ENCODE measurements around the gene ADRA2B.

The ADRA2B gene

DNA sequence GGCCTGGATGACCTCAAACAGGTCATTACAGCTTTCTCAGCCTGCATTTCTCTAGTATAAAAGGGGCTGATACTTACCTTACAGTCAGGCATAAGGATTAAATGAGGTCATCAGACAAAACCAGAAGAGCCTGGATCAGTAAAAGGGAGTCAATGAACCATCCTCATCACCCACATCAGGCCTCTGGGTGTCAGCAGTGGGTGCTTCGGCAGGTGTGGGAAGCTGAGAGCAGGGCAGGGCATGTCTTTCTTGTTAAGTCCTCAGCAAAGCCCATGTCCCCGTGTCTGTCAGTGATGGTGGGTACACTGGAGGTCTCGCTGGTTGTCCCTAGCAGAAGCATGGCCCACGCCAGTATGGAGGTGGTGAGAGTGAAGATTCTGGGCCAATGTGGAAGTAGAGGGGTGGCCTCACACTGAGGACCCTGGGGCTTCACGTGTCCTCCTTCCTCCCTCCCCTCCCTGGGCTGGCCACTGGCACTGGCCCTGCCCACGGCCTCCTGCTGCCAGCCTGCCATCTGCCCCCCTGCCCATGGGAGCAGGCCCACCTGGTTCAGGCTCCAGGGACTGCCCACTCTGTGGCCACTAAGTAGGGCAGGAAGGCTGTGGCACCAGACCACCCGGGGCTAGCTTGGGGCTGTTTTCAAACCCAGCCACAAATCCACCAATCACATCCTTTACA lies 4.4 kb downstream of the ADRA2B start:
- no peaks in the 10 kb centered on the region for H3K9me3 Mint-ChIP-seq
- H3K36me3 Mint-ChIP-seq (ENCODE audit: low read depth) = no peaks in the 10 kb centered on the region
- intact Hi-C loops (cut with micrococcal nuclease) = no loop called here
- H3K27me3 Mint-ChIP-seq = peaks cover 72% of the 10 kb centered on the region
- peaks cover 11% of the 10 kb centered on the region for H3K4me1 Mint-ChIP-seq (ENCODE audit: low read depth)
- no peak overlapping the region for H3K27ac Mint-ChIP-seq
- no peak overlapping the region for H3K4me3 Mint-ChIP-seq

DNA sequence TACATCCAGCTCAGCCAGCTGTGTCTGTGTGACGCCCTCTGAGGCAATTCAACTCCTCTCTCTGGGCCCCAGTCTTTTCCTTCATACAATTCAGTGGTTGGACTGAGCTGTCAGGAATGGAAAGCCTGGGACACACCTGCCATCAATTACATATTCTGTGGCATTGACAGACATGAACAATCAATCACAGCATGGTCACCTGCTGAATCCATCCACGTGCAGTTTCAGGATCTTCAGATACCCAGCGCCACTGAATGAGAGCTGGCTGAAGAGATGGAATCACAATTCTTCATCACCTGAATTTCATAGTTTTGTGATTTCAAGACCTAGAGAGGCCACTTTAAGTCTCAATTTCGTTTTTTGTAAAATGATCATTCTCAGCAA lies 5.1 kb downstream of the ADRA2B start:
- peaks cover 4% of the 10 kb centered on the region for H3K9me3 Mint-ChIP-seq
- intact Hi-C loops (cut with micrococcal nuclease) = no loop called here
- peaks cover 8% of the 10 kb centered on the region for H3K4me1 Mint-ChIP-seq (ENCODE audit: low read depth)
- peaks cover 73% of the 10 kb centered on the region for H3K27me3 Mint-ChIP-seq
- H3K27ac Mint-ChIP-seq = no peak overlapping the region
- H3K4me3 Mint-ChIP-seq = no peak overlapping the region
- H3K36me3 Mint-ChIP-seq (ENCODE audit: low read depth) = no peaks in the 10 kb centered on the region

DNA sequence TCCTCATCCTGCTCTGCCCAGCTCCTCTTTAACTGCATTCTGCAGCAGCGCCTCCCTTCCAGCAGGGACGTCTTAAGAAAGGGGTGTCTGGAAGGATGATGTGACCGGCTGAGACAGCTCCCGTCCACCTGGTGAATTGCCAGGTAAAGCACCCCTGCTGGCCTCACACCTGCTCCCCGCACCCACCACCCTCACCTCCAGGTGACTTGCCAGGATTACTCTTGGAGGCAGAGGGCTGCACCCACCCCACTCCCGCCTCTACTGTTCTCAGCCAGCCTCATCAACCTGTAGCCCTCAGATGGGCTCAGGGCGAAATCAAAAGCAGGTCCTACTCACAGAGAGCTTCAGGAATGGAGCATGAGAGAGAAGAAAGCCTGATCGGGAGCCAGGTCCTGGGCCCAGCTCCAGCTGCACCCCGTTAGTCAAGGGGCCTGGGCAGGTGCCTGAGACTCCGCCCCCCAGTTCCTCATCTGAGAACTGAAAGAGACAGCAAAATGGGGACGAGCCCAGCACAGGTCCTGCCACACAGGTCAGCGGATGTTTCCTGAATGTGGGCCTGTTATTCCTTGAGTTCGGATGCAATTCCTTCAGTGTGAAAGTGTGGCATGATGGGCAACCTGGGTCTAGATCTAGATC lies 5.6 kb downstream of the ADRA2B start:
- peaks cover 9% of the 10 kb centered on the region for H3K9me3 Mint-ChIP-seq
- H3K27ac Mint-ChIP-seq = no peak overlapping the region
- H3K4me1 Mint-ChIP-seq (ENCODE audit: low read depth) = peaks cover 3% of the 10 kb centered on the region
- H3K36me3 Mint-ChIP-seq (ENCODE audit: low read depth) = peaks cover under 1% of the 10 kb centered on the region
- H3K4me3 Mint-ChIP-seq = no peak overlapping the region
- intact Hi-C loops (cut with micrococcal nuclease) = no loop called here
- peaks cover 68% of the 10 kb centered on the region for H3K27me3 Mint-ChIP-seq

DNA sequence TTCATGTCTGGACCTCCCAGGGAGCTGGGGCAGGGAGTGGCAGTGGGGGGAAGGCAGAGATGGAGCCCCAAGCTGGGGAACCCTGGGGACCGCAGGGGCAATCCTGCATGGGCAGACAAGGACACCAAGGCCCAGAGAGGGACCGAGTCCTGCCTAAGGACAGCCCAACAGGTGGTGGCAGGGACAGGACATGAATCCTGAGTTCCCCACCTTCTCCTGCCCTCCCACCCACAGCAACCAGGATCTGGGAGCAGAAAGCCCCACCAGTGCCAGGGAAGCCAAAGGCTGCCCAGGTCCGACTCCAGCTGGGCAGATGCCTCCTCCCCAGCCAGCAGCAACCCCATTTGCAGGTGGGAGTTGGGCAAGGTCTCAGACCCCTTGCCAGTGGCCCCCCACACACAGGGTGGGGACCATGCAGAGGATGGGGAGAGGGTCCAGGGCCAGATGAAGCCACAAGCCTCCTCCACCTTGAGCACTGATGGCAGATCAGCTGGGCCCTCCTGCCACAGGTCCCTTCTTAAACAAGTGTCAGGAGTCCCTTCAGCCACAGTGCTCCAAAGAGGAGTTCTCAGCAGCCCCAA lies 6.3 kb downstream of the ADRA2B start:
- peaks cover 8% of the 10 kb centered on the region for H3K36me3 Mint-ChIP-seq (ENCODE audit: low read depth)
- H3K27me3 Mint-ChIP-seq = peaks cover 61% of the 10 kb centered on the region
- no peak overlapping the region for H3K4me3 Mint-ChIP-seq
- H3K9me3 Mint-ChIP-seq = peaks cover 16% of the 10 kb centered on the region
- no peak overlapping the region for H3K27ac Mint-ChIP-seq
- peaks cover 2% of the 10 kb centered on the region for H3K4me1 Mint-ChIP-seq (ENCODE audit: low read depth)
- intact Hi-C loops (cut with micrococcal nuclease) = no loop called here

DNA sequence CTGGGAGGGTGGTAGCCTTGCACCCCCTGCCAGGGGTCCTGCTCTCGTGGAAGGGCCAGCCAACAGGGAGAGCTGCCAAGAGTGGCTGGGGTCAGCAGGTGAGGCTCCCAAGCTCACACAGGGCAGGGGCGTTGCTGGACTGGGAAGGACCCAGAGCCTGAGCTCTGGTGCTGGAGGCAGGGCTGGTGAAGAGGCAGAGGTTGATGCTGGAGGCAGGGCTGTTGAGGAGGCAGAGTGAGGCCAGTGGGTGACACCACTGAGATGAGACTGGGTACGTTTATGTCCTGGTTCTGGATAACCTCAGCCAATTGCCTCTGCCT lies 7.0 kb downstream of the ADRA2B start:
- peaks cover 9% of the 10 kb centered on the region for H3K4me1 Mint-ChIP-seq (ENCODE audit: low read depth)
- peaks cover 9% of the 10 kb centered on the region for H3K36me3 Mint-ChIP-seq (ENCODE audit: low read depth)
- H3K27ac Mint-ChIP-seq = no peak overlapping the region
- H3K27me3 Mint-ChIP-seq = peaks cover 55% of the 10 kb centered on the region
- intact Hi-C loops (cut with micrococcal nuclease) = no loop called here
- H3K4me3 Mint-ChIP-seq = no peak overlapping the region
- H3K9me3 Mint-ChIP-seq = peaks cover 22% of the 10 kb centered on the region

- Mint-ChIP-seq H3K27me3 (peaks cover 50% of the 10 kb centered on the region), H3K27ac (no peak overlapping the region), H3K4me1 (ENCODE audit: low read depth) (peaks cover 15% of the 10 kb centered on the region), H3K9me3 (peaks cover 22% of the 10 kb centered on the region), H3K36me3 (ENCODE audit: low read depth) (peaks cover 9% of the 10 kb centered on the region), H3K4me3 (no peak overlapping the region)
- intact Hi-C loops (cut with micrococcal nuclease) = no loop called here
Observed at GRCh38 chr2:96108541-96109360, 7.6 kb downstream of the ADRA2B start.

- H3K27ac Mint-ChIP-seq = no peak overlapping the region
- H3K4me3 Mint-ChIP-seq = no peak overlapping the region
- peaks cover 22% of the 10 kb centered on the region for H3K9me3 Mint-ChIP-seq
- H3K4me1 Mint-ChIP-seq (ENCODE audit: low read depth) = peaks cover 21% of the 10 kb centered on the region
- peaks cover 9% of the 10 kb centered on the region for H3K36me3 Mint-ChIP-seq (ENCODE audit: low read depth)
- H3K27me3 Mint-ChIP-seq = peaks cover 46% of the 10 kb centered on the region
- intact Hi-C loops (cut with micrococcal nuclease) = no loop called here
Observed at GRCh38 chr2:96108151-96108540, 8.2 kb downstream of the ADRA2B start.

DNA sequence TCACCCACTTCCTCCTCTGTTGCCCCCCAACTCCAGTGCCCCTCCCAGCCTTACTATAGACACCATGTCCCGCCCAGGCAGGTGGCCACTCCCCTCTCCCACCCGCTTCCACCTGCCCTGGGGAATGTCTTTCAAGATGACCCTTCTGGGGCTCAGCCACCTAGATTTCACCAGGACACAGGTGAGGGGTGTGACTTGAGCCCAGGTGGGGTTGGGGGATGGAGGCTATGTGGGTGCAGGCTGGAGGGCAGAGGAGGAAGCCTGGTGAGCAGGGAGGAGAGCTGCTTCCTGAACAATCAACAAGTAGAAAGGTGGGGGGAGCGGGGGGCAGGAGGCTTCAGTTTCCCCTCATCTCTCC lies 8.7 kb downstream of the ADRA2B start:
- H3K4me3 Mint-ChIP-seq = no peak overlapping the region
- no peak overlapping the region for H3K27ac Mint-ChIP-seq
- H3K9me3 Mint-ChIP-seq = peaks cover 22% of the 10 kb centered on the region
- intact Hi-C loops (cut with micrococcal nuclease) = no loop called here
- H3K4me1 Mint-ChIP-seq (ENCODE audit: low read depth) = peaks cover 24% of the 10 kb centered on the region
- H3K27me3 Mint-ChIP-seq = peaks cover 44% of the 10 kb centered on the region
- peaks cover 9% of the 10 kb centered on the region for H3K36me3 Mint-ChIP-seq (ENCODE audit: low read depth)

DNA sequence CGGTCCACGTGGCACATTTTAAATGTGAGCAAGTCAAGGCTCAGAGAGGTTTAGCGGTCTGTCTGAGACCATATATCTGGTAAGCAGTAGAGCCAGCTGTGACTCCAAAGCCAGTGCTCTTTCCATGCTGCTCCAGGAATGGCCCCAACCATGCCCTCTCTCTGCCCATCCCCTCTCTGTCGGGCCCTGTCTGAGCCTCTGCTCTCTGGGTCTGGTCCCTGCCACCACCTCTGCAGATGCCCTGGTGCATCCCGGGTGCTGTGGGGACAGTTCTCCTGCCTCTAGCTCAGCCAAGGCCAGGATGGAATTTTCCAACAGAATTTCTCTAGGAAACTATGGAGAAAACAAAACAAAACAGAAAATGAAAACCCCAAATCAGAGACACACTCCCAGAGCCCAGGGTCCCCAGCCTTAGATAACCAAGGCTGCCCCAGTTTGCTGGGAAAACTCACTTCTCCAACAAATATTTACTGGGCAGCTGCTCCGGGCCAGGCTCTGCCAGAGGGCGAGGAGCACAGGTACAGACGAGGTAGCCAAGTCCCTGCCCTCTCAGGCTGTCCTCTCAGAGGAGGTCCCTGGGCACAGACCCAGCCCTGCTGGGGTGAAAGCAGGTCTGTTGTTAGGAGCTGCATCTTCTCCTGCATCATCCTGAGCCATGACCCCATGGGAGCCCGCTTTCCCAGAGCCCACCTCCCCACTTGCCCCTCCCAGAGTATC lies 9.2 kb downstream of the ADRA2B start:
- peaks cover 24% of the 10 kb centered on the region for H3K4me1 Mint-ChIP-seq (ENCODE audit: low read depth)
- H3K9me3 Mint-ChIP-seq = peaks cover 22% of the 10 kb centered on the region
- no peak overlapping the region for H3K27ac Mint-ChIP-seq
- intact Hi-C loops (cut with micrococcal nuclease) = no loop called here
- H3K4me3 Mint-ChIP-seq = no peak overlapping the region
- peaks cover 9% of the 10 kb centered on the region for H3K36me3 Mint-ChIP-seq (ENCODE audit: low read depth)
- peaks cover 40% of the 10 kb centered on the region for H3K27me3 Mint-ChIP-seq

DNA sequence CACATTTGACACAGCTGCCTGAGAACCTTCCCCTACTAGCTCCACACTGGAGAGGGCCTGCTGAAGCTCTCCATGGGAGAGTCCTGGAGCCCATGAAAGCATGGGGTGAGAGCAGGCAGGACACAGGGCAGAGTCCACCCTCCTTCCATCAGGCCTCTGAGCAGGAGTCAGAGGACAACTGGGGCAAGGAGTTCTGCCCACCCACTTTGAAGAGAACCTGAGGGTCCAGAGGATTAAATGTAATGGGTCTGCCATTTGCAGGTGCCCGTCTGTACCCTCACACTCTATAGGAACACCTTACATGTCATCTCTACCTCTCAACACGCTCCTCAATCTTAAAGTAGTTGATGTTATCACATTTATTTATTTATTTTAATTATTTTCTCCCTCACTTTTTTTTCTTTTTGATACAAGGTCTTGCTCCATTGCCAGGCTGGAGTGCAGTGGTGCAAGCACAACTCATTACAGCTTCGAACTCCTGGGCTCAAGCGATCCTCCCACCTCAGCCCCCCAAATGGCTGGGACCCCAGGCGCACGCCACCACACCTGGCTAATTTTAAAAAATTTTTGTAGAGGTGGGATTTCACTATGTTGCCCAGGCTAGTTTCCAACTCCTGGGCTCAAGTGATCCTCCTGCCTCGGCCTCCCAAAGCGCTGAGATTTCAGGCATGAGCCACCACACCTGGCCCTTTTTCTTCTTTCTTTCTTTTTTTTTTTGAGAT lies 10.2 kb downstream of the ADRA2B start:
- H3K27ac Mint-ChIP-seq = no peak overlapping the region
- H3K4me1 Mint-ChIP-seq (ENCODE audit: low read depth) = peaks cover 24% of the 10 kb centered on the region
- H3K27me3 Mint-ChIP-seq = peaks cover 42% of the 10 kb centered on the region
- H3K36me3 Mint-ChIP-seq (ENCODE audit: low read depth) = peaks cover 9% of the 10 kb centered on the region
- H3K9me3 Mint-ChIP-seq = peaks cover 22% of the 10 kb centered on the region
- intact Hi-C loops (cut with micrococcal nuclease) = no loop called here
- H3K4me3 Mint-ChIP-seq = no peak overlapping the region

DNA sequence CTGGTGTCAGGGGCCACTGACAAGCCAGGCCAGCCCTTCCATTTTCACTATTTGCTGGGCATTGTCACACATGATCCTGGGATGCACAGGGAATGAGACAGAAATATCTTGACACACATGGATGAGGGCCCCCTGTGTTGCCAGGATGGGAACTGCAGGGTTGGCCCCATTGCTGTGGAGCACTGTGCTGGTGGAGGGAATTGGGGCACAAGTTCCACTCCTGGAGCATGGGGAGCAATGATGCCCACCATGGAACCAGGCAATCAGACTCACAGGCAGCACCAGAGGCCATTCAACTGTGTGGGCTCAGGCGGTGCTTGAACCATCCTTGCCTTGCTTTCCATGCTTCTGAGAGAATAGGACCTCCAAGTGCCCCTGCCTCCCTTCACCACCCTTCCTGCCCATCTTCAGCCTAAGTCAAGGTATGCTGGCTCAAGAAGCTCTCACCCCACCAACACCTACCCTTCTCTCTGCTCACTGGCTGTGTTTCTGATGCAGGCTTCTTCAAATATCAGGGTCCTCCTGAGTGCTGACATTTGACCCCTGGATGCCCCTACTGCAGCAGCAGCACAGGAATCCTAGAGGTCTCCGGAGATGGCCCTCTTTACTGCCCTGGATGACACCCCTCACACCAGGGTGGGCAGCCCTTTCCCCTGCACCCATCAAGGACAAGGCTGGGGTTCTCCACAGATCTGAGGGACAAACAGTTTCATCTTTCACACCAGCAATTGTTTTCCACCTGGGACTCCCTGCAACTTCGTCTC lies 11.0 kb downstream of the ADRA2B start:
- H3K4me1 Mint-ChIP-seq (ENCODE audit: low read depth) = peaks cover 31% of the 10 kb centered on the region
- H3K4me3 Mint-ChIP-seq = no peak overlapping the region
- H3K36me3 Mint-ChIP-seq (ENCODE audit: low read depth) = peaks cover 9% of the 10 kb centered on the region
- no peak overlapping the region for H3K27ac Mint-ChIP-seq
- intact Hi-C loops (cut with micrococcal nuclease) = no loop called here
- H3K9me3 Mint-ChIP-seq = peaks cover 22% of the 10 kb centered on the region
- peaks cover 37% of the 10 kb centered on the region for H3K27me3 Mint-ChIP-seq

GRCh38 chr2:96104487-96104861 lies 11.9 kb downstream of the ADRA2B start:
- no peak overlapping the region for H3K27ac Mint-ChIP-seq
- peaks cover 22% of the 10 kb centered on the region for H3K9me3 Mint-ChIP-seq
- H3K27me3 Mint-ChIP-seq = peaks cover 34% of the 10 kb centered on the region
- intact Hi-C loops (cut with micrococcal nuclease) = no loop called here
- H3K4me3 Mint-ChIP-seq = no peak overlapping the region
- peaks cover 38% of the 10 kb centered on the region for H3K4me1 Mint-ChIP-seq (ENCODE audit: low read depth)
- H3K36me3 Mint-ChIP-seq (ENCODE audit: low read depth) = peaks cover 9% of the 10 kb centered on the region
